HUES6 (cell line): Measurements from ENCODE around the gene HIBADH.
"Not testable (repeated sequence)": the region's sequence is repeated elsewhere in the genome, so short reads cannot be mapped to it uniquely, and the experiment has no call there.

Experiments
- H3K27ac ChIP-seq: 2 replicates; pipeline ENCODE4 v1.7.0; 2013; ENCODE audit warnings: low read depth, mild to moderate bottlenecking, low read length, inconsistent platforms
- H3K27me3 ChIP-seq: 2 replicates; pipeline ENCODE4 v1.6.1; 2013; ENCODE audit warnings: low read length; ENCODE audit not compliant: control insufficient read depth, insufficient read depth
- H3K36me3 ChIP-seq: 2 replicates; pipeline ENCODE4 v1.6.1; 2013; ENCODE audit warnings: low read length; ENCODE audit not compliant: control insufficient read depth, insufficient read depth
- H3K4me1 ChIP-seq: 2 replicates; pipeline ENCODE4 v1.6.1; 2013; ENCODE audit warnings: low read length; ENCODE audit not compliant: control insufficient read depth, insufficient read depth
- H3K4me3 ChIP-seq: 2 replicates; pipeline ENCODE4 v1.5.1; 2013; ENCODE audit warnings: low read depth, low read length
- H3K9ac ChIP-seq: one replicate; pipeline ENCODE4 v1.6.1; 2013; ENCODE audit warnings: mild to moderate bottlenecking, low read length
- H3K9me3 ChIP-seq: 2 replicates; pipeline ENCODE4 v1.6.1; 2013; ENCODE audit warnings: low read depth, low read length; ENCODE audit not compliant: control insufficient read depth, insufficient read depth

Gene HIBADH

GRCh38 chr7:27522566-27522965, 140.1 kb downstream of the HIBADH start:
- H3K27ac ChIP-seq, result no peak overlapping the region
- no peak overlapping the region for H3K4me3 ChIP-seq
- H3K9ac ChIP-seq, result no peak overlapping the region
- H3K36me3 ChIP-seq, result peaks cover 16% of the 10 kb centered on the region
- no peaks in the 10 kb centered on the region for H3K27me3 ChIP-seq
- peaks cover 8% of the 10 kb centered on the region; the same call in 1 of the 2 replicates for H3K4me1 ChIP-seq
- no peaks in the 10 kb centered on the region for H3K9me3 ChIP-seq

GRCh38 chr7:27520815-27521790, 141.6 kb downstream of the HIBADH start:
- Histone ChIP-seq H3K9ac (no peak overlapping the region), H3K36me3 (peaks cover 15% of the 10 kb centered on the region), H3K9me3 (no peaks in the 10 kb centered on the region), H3K4me3 (no peak overlapping the region), H3K4me1 (peaks cover 9% of the 10 kb centered on the region), H3K27ac (no peak overlapping the region), H3K27me3 (no peaks in the 10 kb centered on the region)

GRCh38 chr7:27519793-27520469, 142.8 kb downstream of the HIBADH start:
- Histone ChIP-seq H3K27ac (no peak overlapping the region), H3K4me3 (no peak overlapping the region), H3K9ac (no peak overlapping the region), H3K9me3 (no peaks in the 10 kb centered on the region), H3K27me3 (no peaks in the 10 kb centered on the region), H3K36me3 (peaks cover 5% of the 10 kb centered on the region; the same call in 1 of the 2 replicates), H3K4me1 (peaks cover 15% of the 10 kb centered on the region)

GRCh38 chr7:27518561-27519350, 143.9 kb downstream of the HIBADH start:
- Histone ChIP-seq H3K27ac (no peak overlapping the region), H3K27me3 (no peaks in the 10 kb centered on the region), H3K9me3 (no peaks in the 10 kb centered on the region), H3K36me3 (no peaks in the 10 kb centered on the region), H3K4me3 (no peak overlapping the region), H3K4me1 (peaks cover 16% of the 10 kb centered on the region), H3K9ac (no peak overlapping the region)

GRCh38 chr7:27516421-27516820, 146.3 kb downstream of the HIBADH start:
- Histone ChIP-seq H3K9ac (peak overlapping the region; percentile 6), H3K4me3 (no peak overlapping the region), H3K9me3 (no peaks in the 10 kb centered on the region), H3K4me1 (peaks cover 20% of the 10 kb centered on the region), H3K36me3 (no peaks in the 10 kb centered on the region), H3K27me3 (no peaks in the 10 kb centered on the region), H3K27ac (no peak overlapping the region; the same call in 1 of the 2 replicates)

GRCh38 chr7:27515933-27516332, 146.8 kb downstream of the HIBADH start:
- Histone ChIP-seq H3K27me3 (no peaks in the 10 kb centered on the region), H3K9ac (peak overlapping the region; percentile 6), H3K9me3 (no peaks in the 10 kb centered on the region), H3K4me1 (peaks cover 21% of the 10 kb centered on the region), H3K36me3 (no peaks in the 10 kb centered on the region), H3K27ac (no peak overlapping the region; the same call in 1 of the 2 replicates), H3K4me3 (no peak overlapping the region)

- Histone ChIP-seq H3K27ac (no peak overlapping the region), H3K9ac (no peak overlapping the region), H3K9me3 (no peaks in the 10 kb centered on the region), H3K4me3 (no peak overlapping the region), H3K27me3 (no peaks in the 10 kb centered on the region), H3K4me1 (peaks cover 30% of the 10 kb centered on the region), H3K36me3 (no peaks in the 10 kb centered on the region)
These were observed 147.8 kb downstream of the HIBADH start for GRCh38 chr7:27514861-27515260.

GRCh38 chr7:27513885-27514284, 148.8 kb downstream of the HIBADH start:
- H3K4me3 ChIP-seq, result no peak overlapping the region
- no peak overlapping the region for H3K27ac ChIP-seq
- no peak overlapping the region for H3K9ac ChIP-seq
- H3K36me3 ChIP-seq, result no peaks in the 10 kb centered on the region
- peaks cover 30% of the 10 kb centered on the region for H3K4me1 ChIP-seq
- no peaks in the 10 kb centered on the region for H3K27me3 ChIP-seq
- no peaks in the 10 kb centered on the region for H3K9me3 ChIP-seq

- not testable (repeated sequence) for H3K9me3 ChIP-seq, H3K9ac ChIP-seq, H3K27ac ChIP-seq, H3K27me3 ChIP-seq, H3K4me3 ChIP-seq, H3K36me3 ChIP-seq
- peaks cover 24% of the 10 kb centered on the region for H3K4me1 ChIP-seq
These were observed 151.3 kb downstream of the HIBADH start for GRCh38 chr7:27511370-27511769.

- Histone ChIP-seq H3K4me1 (peaks cover 17% of the 10 kb centered on the region; the same call in 1 of the 2 replicates), H3K27me3 (no peaks in the 10 kb centered on the region), H3K27ac (no peak overlapping the region), H3K36me3 (no peaks in the 10 kb centered on the region), H3K9ac (no peak overlapping the region), H3K9me3 (no peaks in the 10 kb centered on the region), H3K4me3 (no peak overlapping the region)
These were observed 152.1 kb downstream of the HIBADH start for GRCh38 chr7:27510541-27510940.
